ENCODE results near the gene NECTIN1.

NECTIN1 gene

DNA sequence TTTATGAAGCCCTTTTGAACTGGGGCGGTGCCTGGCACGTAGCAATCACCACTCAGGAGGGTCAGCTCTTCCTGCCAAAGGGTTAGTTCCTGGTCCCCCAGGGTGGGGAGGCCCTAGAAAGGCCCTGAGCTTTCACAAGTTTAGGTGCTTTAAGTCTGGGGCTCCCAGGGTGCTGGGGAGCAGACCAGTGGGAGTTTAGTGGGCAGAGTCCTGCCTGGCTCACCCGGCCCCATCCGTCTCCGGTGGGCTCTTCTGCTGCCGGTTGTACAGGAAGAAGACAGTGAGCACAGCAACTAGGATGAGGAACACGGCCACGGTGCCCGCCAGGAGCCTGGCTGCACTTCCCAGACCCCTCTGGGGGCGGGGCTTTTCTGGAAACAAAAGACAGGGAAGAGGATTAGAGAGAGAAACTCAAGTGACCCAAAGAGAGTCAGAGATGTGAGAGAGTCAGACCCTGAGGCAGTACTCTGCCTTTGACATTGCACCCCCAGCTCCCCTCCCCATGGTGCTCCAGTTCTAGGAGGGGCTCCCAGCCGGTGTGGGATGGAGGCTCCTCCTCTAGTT lies 89.3 kb downstream of the NECTIN1 start:
- no peak for DNase-seq

DNA sequence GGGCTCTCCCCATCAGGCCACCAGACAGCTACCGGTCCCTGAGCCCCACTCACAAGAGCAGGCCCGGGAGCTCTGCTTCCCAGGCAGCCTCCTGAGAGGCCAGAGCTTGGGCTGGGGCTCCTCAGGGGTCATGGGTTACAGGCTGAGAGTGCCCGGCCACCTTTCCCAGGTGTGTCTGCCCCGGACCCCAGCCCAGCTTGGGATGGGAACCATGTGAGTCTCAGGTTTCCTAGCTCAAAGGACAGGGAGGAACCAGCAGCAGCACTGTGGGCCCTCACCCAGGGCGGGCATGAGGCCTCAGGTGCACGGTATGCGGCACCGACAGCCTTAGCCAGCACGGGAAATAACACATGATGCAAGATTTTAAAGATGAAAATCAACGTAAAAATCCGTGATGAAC lies 90.1 kb downstream of the NECTIN1 start:
- no peak for DNase-seq

DNA sequence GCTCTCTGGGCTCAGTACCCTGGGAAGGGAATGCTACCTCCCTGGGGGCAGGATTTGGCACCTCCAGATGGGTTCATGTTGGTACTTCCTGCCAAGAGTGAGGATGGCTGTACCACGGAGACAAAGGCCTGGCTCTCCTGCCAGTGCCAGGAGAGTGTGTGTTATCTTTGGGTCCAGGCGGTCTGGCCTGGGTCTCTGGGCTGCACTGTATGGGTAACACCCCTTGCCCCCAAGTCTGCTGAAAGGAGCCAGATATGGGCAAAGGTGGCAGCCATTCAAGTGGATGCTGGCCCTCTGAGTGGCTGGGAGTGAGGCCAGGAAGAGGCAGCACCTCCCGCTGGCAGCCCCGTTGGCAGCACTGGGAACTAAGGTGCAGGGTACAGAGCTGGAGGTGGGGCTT lies 91.5 kb downstream of the NECTIN1 start:
- no peak for DNase-seq

DNA sequence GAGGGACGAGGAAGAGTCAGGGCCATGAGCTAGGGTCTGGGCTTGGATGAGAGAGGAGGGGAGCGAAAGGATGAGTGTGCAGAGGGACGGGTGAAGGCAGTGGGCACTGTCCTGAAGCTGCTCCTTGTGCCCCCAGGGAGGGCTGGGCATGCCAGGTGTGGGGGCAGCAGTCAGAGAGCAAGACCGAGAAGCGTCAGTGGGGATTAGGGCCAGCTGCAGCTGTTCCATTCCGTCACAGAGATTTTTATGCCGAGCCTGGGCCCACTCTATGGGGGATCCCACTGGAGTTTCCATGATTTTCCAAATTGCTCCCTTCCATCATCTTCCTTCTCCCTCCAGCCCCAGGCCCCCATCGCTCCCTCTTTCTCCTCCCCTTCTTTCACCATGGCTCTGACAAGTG lies 93.2 kb downstream of the NECTIN1 start:
- DNase-seq = no peak

DNA sequence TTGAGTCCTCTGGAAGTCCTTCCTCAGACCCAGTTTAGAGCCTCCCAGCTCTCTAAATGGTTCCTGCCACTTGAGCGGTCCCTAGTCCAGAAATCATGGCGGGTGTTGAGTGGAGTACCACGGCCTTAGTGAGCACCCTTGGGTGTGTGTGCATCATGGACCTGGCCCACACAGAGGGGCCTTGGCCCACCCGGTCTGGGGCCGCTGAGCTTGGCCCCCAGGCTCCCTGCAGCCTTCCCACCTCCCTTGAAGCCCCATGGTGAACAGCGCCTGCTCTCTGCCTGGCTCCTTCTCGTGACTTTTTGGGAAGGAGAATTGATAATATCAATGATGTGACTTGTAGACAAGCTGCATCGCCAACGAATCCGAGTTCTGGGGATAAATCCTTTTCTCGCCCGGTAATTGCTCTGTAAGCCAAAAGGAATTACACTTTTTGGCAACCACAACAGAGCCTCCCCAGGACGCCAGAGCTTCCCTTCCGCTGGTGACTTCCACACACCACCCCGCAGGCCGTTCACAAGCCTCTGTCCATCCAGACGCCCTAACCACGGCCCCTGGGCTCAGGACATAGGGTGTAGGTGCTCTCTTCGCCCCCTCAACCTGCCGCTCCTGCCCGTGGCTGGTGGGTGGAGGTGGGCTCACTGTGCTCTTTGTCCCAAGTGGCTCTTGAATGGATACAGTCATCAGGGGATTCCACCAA lies 93.8 kb downstream of the NECTIN1 start:
- no peak for DNase-seq

DNA sequence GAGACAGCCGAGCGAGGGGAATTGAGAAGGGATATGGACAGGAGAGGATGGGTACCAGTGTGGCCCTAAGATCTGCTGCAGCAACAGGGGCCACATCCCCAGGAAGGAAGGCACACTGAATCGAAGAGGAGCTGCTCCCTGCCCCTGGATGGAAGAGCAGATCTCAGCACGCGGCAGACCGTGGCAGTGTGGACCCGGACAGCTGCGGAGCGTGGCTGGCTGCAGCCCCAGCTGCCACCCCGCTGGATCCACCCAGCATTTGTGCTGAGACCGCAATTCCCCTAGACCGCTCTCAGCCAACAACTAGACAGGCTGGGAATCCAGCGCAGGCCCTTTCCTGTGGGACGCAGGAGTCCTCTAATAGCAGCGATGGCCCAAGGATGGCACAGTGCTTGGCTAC lies 94.7 kb downstream of the NECTIN1 start:
- DNase-seq = no peak

DNA sequence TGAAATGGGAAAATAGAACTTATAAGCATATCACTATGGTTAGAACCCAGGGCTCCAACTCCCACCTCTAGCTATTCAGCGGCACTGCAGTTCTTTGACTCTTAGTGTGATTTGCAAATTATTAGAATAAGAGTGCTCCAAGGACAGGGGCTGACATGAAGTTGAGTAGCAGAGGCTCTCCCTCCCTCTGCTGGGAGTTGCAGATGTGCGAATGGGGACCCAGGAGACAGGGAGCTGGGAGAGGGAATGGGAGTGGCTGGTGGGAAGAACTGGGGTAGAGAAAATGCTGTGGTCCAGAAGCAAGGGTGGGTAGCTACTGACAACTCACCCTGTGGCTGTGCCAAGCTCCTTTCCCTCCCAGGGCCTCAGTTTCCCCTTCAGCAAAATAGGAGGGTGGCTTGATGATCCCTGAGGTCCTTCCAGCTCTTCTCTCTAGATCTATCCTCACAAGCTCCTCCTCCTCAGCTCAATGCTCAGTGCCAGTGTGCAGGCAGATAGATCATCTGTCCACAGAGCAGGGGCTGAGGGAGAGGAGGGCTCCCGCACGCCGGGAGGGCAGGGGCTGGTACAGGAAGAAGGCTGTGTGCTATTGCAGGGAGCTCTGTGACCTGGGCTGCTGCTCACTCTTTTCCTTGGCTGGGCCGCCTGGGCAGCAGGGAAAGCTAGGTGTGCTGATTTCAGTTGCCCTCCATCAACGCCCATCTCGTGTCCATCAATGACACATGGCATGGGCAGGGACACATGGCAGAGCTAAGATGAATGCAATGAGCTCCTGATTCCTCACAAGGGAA lies 99.0 kb downstream of the NECTIN1 start:
- DNase-seq = no peak

DNA sequence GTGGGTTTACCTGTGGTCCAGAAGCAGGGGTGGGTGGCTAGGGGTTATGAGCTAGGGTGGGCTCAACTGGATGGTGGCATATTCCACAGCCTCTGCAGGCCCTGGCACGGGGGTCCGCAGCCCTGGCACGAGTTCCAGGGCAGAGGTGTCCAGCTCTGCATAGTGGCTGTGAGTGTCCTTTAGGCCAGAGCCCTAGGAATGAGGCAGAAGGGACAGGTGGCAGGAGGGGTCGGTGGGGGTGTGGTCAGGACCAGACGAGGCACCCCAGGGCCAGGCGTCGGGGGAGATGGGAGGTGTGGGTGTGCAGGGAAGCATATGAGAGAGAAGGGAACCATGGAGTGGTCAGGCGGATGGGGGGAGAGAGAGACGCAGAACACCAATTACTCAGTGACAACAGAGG lies 99.9 kb downstream of the NECTIN1 start:
- no peak for DNase-seq

DNA sequence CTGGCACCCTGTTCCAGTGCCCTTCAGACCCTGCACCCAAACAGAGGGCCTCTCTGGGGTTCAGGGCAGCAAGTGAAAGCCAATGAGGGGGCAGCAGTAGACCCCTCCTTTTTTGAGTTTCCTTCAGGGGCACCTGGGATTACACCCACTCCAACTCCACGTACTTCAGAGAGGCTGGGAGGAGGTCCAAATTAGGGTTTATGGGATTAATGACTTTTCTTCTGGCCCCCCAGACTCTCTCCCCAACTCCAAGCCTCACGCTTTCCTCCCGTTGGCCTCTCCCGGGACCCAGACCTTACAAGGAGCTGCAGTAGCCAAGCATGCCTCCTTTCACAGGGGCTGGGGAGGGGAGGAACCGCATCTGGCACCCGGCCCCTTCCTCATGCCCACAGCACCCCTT lies 101.7 kb downstream of the NECTIN1 start:
- DNase-seq = no peak

DNA sequence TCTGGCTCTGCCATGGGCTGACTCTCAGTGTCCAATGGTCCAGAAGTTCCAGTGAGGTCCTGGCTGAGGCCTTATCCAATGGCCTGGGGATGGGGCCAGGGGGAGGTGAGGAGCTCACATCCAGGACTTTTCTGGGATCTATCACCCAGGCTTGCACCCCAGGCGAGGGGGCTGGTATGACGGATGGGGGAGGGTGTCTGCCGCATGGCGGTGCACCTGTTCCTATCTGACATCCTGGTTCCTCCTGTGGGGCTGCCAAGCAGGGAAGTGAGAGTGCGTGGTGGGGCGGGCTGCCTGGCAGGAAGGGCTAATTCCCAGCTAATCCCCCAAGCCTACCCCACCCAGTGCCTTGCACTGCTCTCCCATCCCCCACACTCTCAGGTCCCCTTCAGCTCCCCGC lies 102.1 kb downstream of the NECTIN1 start:
- no peak for DNase-seq

DNA sequence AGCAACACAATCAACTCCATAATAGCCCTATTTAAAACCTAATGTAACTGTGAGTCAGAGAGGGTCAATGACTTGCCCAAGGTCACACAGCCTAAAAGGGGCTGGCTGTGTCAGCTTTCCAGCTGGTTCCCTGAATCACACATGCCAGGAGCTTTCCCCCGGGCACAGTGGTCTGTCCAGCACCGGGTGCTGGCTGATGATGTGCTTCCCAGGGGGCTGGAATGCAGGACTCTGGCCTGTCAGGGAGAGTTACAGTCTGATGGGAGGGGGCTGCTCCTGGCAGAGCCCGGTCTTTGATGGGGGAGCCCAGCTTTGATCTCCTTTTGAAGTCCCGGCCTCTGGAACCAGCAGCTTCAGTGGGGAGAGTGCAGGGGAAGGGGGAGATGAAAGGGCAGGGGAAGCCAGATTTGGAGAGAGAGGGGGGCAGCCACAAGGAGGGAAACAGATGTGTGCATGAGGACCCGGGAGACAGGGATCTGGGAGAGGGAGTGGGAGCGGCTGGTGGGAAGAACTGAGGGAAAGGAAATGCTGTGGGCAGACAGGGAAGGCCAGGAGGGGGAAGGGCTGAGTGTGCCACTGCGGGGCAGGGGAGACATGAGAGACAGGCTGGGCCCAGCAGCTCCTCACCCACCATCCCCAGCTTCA lies 102.7 kb downstream of the NECTIN1 start:
- DNase-seq = no peak

DNA sequence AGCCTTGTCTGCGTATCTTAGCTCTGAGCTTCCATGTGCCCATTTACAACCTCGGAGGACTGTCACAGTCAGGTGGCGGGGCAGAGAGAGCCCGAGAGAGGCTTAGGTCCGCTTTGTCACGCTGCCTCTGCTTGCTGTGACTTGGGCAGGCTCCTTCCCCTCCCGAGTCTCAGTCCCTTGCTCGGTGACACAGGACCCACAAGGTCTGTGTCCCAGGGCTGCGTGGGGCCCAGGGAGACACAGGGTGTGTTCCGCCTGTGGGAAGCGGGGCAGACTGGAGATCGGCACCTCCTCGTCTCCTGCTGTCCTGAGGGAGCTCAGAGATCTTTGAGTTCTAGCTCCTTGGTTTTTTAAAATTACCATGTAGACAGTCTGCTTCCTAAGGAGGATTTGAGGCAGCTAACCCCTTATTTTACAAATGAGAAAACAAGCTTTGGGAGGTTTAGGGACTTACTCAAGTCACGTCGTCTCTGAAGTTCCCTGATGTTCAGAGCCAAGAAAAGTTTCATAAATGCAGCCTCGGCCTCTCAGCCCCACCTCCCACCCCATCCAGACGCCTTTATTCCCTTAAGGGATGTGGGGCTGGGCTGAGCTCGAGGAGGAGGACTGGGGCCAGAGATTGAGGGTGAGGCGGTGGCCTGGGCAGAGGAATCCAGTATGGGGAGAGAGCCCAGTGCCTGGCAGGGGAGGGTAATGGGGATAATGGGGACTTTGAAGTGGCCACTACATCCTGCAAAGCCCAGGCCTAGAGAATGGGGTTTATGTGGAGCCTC lies 103.6 kb downstream of the NECTIN1 start:
- no peak for DNase-seq

DNA sequence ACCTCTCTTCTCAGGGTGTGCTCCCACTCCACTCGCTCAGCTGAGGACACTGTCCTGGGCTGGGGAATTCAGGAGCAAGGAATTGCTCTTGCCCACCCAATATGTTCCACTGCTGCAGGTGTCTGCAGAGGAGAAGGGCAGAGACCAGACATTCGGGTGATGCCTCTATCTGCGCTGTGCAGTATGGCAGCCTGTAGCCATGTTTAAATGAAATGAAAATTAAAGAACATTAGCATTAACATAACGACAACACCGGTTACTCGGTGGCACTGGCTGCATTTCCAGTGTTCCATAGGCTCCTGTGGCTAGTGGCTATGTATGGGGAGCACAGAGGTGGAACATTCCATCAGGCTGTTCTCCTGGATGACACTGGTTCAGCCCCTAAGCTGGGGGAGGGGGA lies 104.4 kb downstream of the NECTIN1 start:
- DNase-seq = no peak

DNA sequence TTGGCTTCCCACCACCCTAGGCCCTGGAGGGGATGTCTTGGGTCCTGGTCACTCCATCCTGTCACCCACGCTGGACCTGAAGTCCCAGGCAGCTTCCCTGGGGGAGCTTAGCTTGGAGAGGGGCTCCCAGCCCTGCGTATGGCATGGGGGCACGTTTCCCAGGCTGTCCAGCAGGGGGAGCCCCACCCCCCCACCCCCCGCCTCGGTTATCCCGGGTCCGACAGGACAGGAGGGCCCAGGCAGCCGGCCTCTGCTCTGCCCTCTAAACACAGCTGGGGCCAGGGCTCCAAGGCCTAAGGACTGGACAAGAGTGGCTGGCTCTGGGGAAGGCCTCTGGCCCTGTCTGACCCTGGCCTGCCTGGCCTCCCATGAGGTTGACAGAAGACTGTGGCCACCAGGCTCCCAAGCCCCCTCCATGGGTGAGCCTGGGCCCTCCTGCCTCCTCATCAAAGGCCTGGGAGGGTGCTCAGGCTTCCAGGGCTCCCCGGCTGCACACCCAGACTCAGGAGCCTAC lies 104.8 kb downstream of the NECTIN1 start:
- DNase-seq = no peak

DNA sequence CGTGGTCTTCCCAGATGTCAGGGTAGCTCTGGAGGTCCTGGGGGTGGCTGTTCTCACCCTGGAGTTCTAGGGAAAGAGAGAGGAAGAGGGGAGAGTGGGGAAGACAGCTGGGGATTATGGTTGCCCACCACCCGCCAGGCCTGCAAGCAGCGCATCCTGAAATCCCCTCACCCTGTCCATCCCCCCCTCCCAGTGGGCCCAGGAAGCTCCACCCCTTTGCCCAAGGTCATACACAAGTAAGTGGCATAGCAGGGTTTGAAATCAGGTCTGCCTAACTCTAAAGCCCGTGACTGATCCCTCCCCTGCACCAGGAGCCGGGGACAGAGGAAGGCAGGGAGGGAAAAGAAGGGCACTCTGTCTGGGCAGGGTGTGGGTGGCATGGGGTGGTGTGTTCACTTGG lies 105.3 kb downstream of the NECTIN1 start:
- DNase-seq = no peak

DNA sequence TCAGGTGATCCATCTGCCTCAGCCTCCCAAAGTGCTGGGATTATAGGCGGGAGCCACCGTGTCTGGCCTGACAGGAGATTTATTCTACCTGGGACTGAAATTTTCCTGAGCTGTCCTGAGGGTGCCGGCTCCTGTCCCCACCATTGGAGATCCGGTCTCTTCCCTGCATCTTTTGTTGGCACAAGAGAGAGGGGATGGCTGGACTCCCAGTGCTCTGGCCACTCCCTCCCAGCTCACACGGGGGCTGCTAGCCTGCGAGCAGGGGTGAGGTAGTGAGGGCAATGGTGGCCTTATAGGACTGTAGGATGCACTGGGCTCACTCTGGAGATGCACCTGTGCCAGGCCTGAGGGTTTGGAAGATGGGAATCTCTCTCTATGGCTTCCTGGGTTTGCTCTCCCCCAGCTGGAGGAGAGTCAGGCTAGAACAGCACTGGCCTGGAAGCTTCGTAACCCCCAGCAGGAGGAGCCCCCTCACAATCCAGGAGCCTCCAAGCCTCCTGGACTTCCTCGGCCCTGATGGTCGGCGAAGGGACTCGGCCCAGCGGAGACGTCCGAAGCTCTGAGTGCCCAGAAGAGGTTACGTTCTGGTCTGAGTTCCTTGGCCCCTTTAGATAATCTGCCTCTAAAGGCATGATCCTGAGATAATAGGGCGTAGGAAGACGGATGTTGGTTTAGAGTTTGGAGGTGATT lies 106.4 kb downstream of the NECTIN1 start:
- DNase-seq = no peak

DNA sequence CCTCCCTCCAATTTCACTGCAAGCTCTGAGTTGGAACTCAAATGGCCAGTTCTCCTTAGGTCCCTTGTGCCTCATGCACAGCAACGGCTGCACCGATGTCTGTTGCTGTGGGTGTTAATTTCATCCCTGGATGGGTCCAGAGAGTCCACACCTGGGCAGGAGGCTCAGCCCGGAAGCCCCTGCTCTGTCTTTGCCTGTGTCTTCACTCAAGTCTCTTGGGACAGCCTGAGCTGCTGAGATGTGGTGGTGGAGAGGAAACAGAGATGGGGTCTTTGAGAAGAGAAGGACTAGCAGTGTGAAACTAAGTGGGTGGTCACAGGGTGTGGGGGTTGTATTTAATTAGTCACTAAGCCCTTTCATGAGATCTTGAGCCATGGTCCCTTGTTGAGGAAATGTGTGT lies 109.3 kb downstream of the NECTIN1 start:
- no peak for DNase-seq

DNA sequence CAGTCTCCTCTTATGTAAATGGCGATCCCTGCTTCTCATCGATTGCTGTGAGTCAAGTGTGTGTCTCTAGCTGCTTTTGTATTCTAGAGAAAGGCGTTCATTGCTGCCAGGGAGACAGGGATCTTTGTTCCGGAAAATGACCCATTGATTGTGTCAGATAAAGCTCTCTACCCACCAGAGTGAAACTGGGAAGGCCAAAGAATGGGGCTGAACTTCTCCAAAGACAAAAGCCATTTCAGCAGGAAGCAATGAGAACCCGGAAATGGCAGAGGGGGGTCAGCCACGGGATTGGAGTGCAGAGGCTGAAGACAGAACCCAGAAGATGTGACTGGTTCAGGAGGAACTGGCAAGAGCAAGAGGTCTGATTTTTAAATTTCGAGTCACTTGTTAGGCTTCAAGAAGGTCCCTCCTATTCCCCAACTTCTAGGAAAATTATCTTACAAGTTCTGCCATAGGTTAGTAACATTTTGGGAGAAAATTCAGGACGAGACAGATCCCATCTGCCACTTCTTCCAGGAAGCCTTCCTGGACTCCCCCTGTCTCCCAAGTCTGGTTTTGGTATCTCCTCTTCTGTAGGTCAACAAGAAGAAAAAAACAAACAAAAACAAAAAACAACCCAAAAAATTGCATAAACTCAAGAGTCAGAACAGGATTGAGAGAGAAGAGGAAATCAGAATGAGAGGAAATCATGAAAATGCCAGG lies 110.6 kb downstream of the NECTIN1 start:
- no peak for DNase-seq

DNA sequence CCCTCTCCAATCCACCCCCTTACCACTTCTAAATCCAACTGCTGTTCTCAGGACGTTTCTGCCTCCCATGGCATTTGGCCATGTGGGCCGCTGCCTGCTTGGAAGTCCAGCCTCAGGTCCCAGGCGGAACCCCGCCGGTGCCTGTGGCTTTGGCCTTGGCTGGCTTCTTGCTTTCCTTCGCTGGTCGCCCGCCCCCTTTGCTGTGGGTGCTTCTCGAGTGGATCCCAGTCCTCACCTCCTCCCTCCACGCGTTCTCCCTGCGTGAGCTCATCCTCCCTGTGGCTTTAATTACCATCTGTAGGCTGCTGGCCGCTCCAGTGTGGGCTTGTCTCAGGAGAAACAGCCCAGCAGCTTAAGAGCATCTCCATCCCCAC lies 111.7 kb downstream of the NECTIN1 start:
- DNase-seq = peak; percentile 63

DNA sequence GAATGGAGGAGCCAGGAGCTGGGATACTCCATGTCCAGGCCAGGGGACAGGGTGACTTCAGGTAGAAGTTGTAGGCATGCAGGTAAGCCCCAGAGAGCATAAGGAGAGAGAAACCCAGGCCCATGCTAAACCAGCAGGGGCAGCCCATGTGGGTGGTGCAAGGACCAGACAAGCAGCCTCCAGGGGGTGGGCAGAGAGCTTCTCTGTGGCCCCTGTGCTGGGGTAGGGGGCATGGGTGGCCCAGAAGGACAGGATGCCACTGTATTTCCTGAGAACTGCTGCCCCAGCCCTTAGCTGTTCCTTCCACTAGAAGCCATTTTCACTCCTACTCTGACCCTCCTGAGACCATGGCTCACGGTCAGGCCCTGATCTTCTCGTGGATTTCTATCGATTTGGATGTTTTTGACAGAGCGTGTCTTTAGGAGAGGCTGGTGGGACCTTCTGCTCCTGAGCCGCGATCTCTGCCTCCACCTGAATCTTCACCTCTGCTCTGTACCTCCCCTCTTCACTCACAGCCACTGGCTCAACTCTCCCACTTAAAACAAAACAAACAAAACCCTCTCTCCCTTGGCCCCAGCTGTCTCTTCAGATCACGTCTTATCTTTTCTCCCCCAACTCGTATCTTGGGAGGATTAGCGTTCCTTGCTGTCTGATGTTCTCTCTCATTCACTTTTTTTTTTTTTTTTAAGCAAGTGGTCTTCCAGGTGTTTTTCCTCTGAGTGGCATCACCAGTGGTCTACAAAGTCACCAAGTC lies 112.2 kb downstream of the NECTIN1 start:
- peak; percentile 66 for DNase-seq

DNA sequence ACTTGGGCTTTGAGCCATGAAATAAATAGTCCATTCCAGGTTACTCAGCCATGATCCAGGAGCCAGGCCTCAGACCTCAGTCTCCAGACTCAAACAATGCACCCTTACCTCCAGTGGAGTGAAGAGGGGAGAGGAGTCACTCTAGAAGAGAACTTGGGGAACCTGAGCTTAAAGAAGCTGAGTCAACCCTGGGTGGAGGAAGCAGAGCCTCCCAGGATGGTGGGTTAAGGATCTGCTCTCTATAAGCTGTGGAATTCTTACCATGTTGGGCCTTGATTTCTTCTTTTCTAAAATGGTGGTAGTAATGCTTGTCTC lies 113.2 kb downstream of the NECTIN1 start:
- DNase-seq = no peak
